Stimulated activated CD8-positive, alpha-beta memory T cell treated with anti-CD3 and anti-CD28 coated beads, Interleukin-12 subunit alpha, Interleukin-12 subunit beta, amount 100 ng/mL, for 1 hour (primary cell): ENCODE results near the gene POLD2.
"Not testable (repeated sequence)": the region's sequence is repeated elsewhere in the genome, so short reads cannot be mapped to it uniquely, and the experiment has no call there.

ENCODE experiments used
- DNase-seq: peaks from one replicate; pipeline ENCODE4 v3.0.0-alpha.2; 2020; ENCODE audit warnings: low read depth

POLD2 gene

GRCh38 chr7:44123190-44124003, at the start of gene POLD2:
Gene POLD2 (minus strand): TSS chr7:44123548. CDS start chr7:44122053, 1,495 bp downstream.
- peak; percentile 93 for DNase-seq

- DNase-seq = no peak
These were observed 49.6 kb upstream of the POLD2 start for GRCh38 chr7:44172803-44173424.

GRCh38 chr7:44172352-44172751, 49.0 kb upstream of the POLD2 start:
- no peak for DNase-seq

GRCh38 chr7:44171901-44172300, 48.6 kb upstream of the POLD2 start:
- DNase-seq = not testable (repeated sequence)

- DNase-seq = no peak
These were observed 44.6 kb upstream of the POLD2 start for GRCh38 chr7:44167920-44168319.

- no peak for DNase-seq
These were observed 40.2 kb upstream of the POLD2 start for GRCh38 chr7:44163591-44163990.

- DNase-seq = no peak
These were observed 39.5 kb upstream of the POLD2 start for GRCh38 chr7:44162785-44163395.

- DNase-seq = no peak
These were observed 38.8 kb upstream of the POLD2 start for GRCh38 chr7:44162179-44162578.

GRCh38 chr7:44161371-44161770, 38.0 kb upstream of the POLD2 start:
- no peak for DNase-seq

- DNase-seq = no peak
These were observed 36.7 kb upstream of the POLD2 start for GRCh38 chr7:44159824-44160630.

GRCh38 chr7:44158873-44159631, 35.7 kb upstream of the POLD2 start:
- no peak for DNase-seq

- no peak for DNase-seq
These were observed 34.9 kb upstream of the POLD2 start for GRCh38 chr7:44158096-44158872.

- DNase-seq = no peak
These were observed 34.0 kb upstream of the POLD2 start for GRCh38 chr7:44157116-44158080.

- no peak for DNase-seq
These were observed 33.2 kb upstream of the POLD2 start for GRCh38 chr7:44156453-44157010.

- no peak for DNase-seq
These were observed 32.1 kb upstream of the POLD2 start for GRCh38 chr7:44155191-44156185.

GRCh38 chr7:44154703-44155102, 31.4 kb upstream of the POLD2 start:
- no peak for DNase-seq

- DNase-seq = no peak
These were observed 30.6 kb upstream of the POLD2 start for GRCh38 chr7:44153948-44154335.
